Measurements from ENCODE around the gene SERPINA9.

The SERPINA9 gene

GRCh38 chr14:94462219-94462551, 13.8 kb downstream of the SERPINA9 start:
- DNase-seq (ENCODE audit: low read depth): no peak

- no peak for DNase-seq (ENCODE audit: low read depth)
These were observed 14.3 kb downstream of the SERPINA9 start for GRCh38 chr14:94461526-94462218.

- DNase-seq (ENCODE audit: low read depth): no peak
These were observed 15.2 kb downstream of the SERPINA9 start for GRCh38 chr14:94460631-94461416.

GRCh38 chr14:94458558-94459205, 17.3 kb downstream of the SERPINA9 start:
- no peak for DNase-seq (ENCODE audit: low read depth)

GRCh38 chr14:94458096-94458495, 17.9 kb downstream of the SERPINA9 start:
- no peak for DNase-seq (ENCODE audit: low read depth)

- DNase-seq (ENCODE audit: low read depth): no peak
These were observed 20.1 kb downstream of the SERPINA9 start for GRCh38 chr14:94455928-94456327.

GRCh38 chr14:94451826-94452225, 24.2 kb downstream of the SERPINA9 start:
- DNase-seq (ENCODE audit: low read depth): no peak

GRCh38 chr14:94451091-94451771, 24.8 kb downstream of the SERPINA9 start:
- no peak for DNase-seq (ENCODE audit: low read depth)

- no peak for DNase-seq (ENCODE audit: low read depth)
These were observed 25.3 kb downstream of the SERPINA9 start for GRCh38 chr14:94450722-94451090.

GRCh38 chr14:94449930-94450329, 26.1 kb downstream of the SERPINA9 start:
- no peak for DNase-seq (ENCODE audit: low read depth)

GRCh38 chr14:94448071-94448808, 27.8 kb downstream of the SERPINA9 start:
- no peak for DNase-seq (ENCODE audit: low read depth)

- DNase-seq (ENCODE audit: low read depth): no peak
These were observed 28.8 kb downstream of the SERPINA9 start for GRCh38 chr14:94447206-94447605.

- no peak for DNase-seq (ENCODE audit: low read depth)
These were observed 29.9 kb downstream of the SERPINA9 start for GRCh38 chr14:94446126-94446525.

GRCh38 chr14:94445003-94445402, 31.0 kb downstream of the SERPINA9 start:
- DNase-seq (ENCODE audit: low read depth): no peak

GRCh38 chr14:94441531-94442205, 34.3 kb downstream of the SERPINA9 start:
- DNase-seq (ENCODE audit: low read depth): no peak

GRCh38 chr14:94441130-94441529, 34.9 kb downstream of the SERPINA9 start:
- no peak for DNase-seq (ENCODE audit: low read depth)

- no peak for DNase-seq (ENCODE audit: low read depth)
These were observed 36.4 kb downstream of the SERPINA9 start for GRCh38 chr14:94439453-94440057.

GRCh38 chr14:94428610-94429009, 47.4 kb downstream of the SERPINA9 start:
- no peak for DNase-seq (ENCODE audit: low read depth)

- no peak for DNase-seq (ENCODE audit: low read depth)
These were observed 48.9 kb downstream of the SERPINA9 start for GRCh38 chr14:94427016-94427613.

- no peak for DNase-seq (ENCODE audit: low read depth)
These were observed 49.5 kb downstream of the SERPINA9 start for GRCh38 chr14:94426526-94426925.

GRCh38 chr14:94424371-94424770, 51.6 kb downstream of the SERPINA9 start:
- no peak for DNase-seq (ENCODE audit: low read depth)

Data from HS-5 (cell line).